HG03045 (cell line): ENCODE data around the gene SMIM8.
A peak's percentile ranks its signal among the peaks of the same experiment; 100 is the strongest.

Experiments used
- ATAC-seq: cut with Tn5 transposase; IDR thresholded peaks from one replicate; pipeline ENCODE4 v1.9.1; 2021; ENCODE audit warnings: mild to moderate bottlenecking, moderate library complexity; ENCODE audit not compliant: unreplicated experiment

The SMIM8 gene

DNA sequence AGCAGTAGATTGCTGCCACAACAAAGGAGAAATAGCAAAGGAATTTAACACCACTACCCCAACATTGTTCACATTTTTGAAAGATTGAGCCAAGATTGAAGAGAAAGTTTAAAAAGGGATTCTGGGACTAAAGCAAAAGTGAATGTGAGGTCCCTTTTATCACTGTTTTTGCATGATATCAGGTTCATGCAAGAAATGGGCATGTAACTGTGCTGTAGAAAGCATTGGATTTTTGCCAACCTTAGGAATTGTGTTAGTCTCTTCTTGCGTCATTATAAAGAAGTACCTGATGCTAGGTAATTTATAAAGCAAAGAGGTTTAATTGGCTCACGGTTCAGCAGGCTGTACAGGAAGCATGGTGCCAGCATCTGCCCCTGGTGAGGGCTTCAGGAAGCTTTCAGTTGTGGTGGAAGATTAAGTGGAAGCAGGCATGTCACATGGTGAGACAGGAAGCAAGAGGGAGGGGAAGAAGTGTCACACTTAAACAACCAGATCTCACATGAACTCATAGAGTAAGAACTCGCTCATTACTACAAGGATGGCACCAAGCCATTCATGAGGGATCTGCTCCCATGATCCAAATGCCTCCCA lies 11.3 kb downstream of the SMIM8 start:
- ATAC-seq = no peak

DNA sequence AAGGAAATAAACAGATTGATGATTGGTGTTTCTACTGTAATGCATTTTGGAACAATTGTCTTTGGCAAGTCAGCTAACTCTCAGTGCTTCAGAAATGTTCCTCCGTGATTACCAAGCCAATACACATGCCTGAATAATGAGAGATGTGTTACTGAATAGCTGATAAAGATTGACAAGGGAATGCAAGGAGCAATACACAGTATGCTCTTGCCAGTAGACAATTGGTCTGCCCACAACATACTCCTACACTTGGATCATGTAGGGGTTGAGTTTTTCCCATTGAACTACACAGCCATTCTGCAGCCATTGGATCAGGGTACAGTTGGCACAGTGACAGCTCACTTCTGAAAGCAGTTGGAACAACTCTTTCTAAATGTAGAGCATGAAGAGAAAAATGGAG lies 12.3 kb downstream of the SMIM8 start:
- no peak for ATAC-seq

DNA sequence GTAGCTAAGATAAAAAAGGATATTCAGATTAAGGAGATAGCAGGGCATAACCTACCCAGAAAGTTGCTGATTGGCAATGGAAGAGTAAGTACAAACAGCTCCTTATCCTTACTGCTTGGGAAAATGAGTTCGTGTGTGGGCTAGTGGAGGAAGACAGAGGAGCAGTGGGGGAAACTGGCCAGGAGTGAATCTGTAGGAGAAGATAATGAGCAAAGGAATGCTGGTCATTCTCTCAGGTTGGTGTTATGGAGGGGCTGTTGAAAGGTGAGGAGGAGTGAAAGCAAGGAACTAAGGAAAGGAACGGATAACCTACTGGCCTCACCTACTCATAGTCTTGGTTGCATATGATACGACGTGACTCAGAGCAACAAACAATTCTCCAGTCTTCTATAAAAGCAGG lies 14.0 kb downstream of the SMIM8 start:
- ATAC-seq = no peak

DNA sequence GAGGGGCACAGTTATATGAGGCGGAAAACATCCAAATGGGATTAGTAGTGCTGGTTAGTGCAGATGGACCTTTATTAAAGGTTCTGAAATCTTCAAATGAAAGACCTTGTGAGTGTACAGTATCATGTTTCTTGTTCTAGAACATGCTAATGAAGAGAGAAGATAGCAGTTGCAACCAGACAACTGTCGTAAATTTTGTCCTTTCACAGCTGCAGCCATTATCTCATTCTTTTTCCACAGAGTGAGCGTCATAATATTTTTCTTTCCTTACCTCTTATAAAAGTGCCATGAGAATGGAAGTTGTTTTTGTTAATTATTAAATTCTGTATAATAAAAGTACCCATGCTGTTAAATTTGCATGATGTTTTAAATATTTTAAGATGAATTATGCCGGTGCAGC lies 17.8 kb downstream of the SMIM8 start:
- no peak for ATAC-seq

DNA sequence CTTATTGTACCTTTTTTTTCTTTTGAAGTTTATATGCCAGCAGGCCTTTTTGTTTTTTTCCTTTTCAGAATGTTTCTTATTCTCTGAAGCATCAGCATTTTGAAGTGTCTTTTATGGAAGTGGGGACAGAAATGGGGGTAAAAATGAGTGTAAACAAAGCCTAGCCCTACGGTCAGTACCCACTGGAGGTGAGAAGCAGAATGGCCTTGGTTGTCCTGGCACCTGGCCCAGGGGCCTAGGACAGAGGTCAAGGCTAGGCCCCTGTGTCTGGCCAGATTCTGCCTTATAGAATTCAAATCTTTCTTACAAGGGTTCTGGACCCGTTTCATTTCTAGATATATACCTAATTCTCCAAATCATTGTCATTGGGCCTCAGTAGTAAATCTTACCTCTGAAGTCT lies 18.8 kb downstream of the SMIM8 start:
- ATAC-seq = no peak

DNA sequence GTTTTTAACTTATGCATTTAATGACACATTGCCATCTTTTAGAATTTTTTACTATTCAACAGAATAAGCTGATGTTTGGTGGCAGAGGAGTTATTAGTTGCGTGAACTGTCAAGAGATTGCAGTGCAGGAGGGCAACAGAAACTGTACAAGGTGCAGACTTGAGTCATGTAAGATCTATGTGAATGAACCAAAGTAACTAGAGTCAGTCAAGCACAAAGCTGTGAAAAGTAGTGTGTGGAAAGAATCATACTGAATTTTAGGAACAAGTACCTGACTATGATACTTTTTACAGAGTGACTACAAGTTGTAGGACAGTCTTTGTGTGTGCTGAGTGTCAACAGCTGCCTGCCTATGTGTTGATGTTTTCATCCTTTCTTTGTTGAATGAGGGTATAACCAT lies 19.5 kb downstream of the SMIM8 start:
- peak; percentile 84 for ATAC-seq

DNA sequence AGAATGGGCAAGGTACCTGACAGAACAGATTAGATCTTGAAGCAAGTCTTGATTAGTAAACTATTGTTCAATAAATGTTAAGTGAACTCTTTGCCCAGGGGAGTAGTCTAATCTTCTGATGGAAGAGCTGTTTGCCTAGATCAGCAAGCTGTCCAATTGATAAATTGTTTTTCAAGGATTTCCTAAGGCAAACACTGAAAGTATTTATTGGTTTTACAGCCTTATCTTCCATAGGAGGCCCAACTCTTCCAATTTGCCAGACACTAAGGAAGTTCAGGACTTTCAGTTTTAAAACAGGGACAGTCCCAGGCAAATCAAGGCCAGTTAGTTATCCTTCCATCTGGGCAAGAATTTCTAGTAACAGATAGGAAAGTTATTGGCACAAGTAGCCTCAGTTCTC lies 20.4 kb downstream of the SMIM8 start:
- ATAC-seq = no peak

DNA sequence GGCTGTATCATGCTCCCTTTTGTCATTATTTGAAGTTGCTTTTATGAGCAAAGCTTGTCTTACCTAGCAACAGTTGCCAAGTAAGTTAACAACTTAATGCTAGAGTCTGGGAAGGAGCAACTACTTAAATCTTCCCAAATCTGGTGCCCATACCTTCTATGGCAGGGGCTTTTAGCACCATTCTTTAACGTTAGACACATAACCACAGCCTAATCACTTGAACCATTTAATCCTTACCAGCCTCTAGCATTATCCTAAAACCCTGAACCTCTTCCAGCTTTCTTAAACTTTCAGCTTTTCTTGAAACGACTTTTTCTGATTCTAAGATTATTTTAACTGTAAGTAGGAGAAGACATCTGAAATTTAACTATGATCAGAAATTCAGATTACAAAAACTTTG lies 22.3 kb downstream of the SMIM8 start, which contains the start of gene C6orf163:
Gene C6orf163 (plus strand): TSS at position 83 of the 400 bp plus-strand sequence. CDS start 287 bp downstream, at position 370.
- no peak for ATAC-seq

DNA sequence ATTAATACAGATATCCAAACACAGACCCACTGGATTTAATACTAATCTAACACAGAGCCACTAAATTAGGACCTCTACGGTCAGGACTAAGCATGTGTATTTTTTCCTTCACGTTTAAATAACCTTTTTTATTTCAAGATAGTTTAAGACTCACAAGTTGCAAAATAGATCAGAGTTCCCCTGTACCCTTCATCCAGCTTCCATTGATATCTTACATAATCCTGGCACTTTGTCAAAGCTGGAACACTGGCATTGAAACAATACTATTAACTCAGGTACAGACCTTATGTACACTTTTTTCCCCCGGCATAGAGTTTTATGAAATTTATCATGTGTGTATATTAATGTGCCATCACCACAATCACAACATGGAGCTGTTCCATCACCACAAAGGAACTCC lies 24.3 kb downstream of the SMIM8 start:
- no peak for ATAC-seq

DNA sequence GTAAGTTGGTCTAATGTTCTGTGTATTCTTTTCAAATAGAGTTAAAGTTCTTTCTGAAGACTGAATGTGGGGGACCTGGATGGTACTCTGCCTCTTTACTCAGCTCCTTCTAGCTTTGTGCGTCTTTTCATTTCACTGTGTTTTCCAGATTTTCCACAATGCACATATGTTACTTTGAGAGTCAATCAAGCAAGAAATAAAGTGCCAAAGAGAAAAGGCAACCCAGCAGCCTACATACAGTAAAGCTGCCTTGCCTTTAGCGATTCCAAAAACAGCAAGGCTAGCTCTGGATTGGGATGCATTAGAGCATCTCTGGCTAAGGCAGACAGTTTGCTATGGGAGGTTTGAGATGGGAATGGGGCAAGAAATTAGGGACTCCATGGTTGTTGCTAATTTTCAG lies 27.5 kb downstream of the SMIM8 start:
- ATAC-seq = no peak

DNA sequence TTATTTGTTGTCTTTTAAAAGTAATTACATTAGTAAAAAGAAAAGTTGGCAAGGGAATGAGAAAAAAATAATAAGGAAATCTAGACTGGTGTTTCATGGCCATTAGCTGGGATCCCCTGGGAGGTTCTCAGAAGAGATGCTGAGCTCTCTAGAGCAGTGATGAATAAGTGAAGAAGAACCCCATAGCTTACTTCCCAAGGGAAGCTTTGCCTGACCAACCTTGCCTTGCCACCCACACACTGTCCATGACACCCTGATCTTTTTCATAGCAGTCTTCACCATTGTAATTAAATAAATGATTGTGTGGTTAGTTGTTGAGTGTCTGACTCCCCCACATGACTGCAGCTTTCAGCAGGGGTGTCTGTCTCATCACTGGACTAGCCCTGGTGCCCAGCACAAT lies 28.1 kb downstream of the SMIM8 start:
- ATAC-seq = no peak

DNA sequence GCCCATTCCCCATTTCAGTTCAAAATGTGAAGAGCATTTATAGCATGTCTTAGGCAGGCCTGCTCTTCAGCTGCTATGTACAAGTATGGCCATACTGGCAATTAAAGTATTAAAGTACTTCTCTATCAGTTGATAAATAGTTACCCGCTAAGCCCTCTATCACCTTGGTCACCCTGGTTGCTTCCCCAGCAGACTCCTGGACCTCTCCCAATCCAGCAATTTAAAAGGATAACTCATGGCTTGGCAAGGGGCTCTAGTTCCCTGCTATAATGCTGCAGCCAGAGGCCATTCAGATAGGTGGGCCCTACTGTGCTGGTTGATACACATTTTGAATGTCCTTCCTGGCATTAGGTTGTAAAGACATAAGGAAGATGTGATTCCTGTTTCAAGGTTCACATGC lies 29.2 kb downstream of the SMIM8 start:
- ATAC-seq = no peak

DNA sequence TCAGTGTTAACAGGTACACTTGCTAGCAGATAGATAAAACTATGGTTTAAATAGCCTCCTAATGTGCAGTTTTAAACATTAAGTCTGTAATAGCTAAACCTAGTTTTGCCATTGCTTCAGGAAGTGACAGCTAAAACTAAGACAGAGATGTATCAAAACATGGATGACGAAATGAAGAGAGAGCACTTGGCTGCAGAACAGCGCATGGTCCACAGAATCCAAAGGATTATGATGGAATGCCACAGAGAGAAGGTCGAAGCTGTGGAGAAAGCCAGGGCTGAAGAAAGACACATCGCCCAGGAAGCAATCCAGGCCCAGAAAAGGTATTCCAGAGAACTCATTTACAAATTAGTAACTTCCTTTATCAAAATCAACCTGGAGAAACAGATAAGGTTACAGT lies 33.8 kb downstream of the SMIM8 start:
- no peak for ATAC-seq

DNA sequence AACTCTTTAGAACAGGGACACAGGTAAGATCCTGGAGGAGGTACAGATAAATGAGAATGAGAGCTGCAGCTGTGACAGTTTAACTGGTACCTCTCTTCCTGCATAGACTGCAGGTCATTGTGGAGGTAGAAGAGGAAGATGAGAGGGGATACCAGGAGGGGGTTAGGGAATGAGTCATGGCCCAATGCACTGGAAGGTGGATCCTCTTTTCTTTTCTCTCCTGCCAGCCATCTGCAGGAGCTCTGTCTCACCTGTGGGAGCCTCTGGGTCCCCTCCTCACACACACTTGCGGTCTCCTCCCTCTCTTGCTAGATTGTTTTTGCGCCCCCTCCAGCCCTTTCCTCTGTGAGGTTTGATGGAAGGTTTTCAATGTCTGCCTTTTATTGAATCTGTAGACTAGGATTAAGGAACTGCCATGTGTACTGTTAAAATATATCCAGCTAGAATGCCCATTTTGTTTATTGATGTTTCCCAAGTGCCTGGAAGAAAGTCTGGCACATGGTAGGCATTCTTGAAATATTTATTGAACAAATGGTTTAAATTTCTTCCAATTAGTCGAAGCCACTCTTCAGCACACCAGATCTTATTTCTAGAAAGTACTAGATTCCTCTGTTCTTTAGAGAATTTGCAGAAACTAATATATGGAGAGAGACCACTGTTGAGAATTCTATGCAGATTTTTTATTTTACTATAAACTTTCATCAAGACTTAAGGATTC lies 35.2 kb downstream of the SMIM8 start:
- ATAC-seq = no peak

DNA sequence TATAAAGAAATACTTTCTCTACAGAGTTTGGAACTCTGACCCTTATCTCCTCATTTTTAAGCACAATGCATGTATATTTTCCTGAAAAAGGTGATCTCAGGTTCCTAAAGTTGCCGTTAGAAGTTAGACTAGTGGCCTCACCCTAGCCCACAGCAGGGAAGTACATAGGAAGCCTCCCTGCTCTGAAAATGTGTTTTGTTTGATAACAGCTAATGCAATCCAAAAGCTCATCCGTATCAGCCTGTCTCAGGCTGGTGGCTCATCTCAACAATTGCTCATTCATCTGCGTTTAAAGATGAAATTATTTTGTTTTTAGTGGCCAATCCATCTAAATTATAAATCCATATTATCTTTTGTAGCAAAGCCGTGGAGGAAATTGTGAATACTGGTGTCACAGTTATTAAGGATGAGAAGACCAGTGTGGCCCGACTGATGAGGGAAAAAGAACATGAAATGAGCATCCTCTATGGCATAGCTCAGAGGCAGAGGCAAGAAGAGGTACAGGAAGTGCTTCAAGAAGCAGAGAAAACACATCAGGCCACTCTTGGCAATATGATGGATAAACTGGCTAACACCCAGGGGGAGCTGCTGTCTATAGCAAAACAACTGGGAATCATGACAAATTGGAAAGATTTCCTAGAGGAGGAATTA lies 42.3 kb downstream of the SMIM8 start:
- ATAC-seq = no peak

DNA sequence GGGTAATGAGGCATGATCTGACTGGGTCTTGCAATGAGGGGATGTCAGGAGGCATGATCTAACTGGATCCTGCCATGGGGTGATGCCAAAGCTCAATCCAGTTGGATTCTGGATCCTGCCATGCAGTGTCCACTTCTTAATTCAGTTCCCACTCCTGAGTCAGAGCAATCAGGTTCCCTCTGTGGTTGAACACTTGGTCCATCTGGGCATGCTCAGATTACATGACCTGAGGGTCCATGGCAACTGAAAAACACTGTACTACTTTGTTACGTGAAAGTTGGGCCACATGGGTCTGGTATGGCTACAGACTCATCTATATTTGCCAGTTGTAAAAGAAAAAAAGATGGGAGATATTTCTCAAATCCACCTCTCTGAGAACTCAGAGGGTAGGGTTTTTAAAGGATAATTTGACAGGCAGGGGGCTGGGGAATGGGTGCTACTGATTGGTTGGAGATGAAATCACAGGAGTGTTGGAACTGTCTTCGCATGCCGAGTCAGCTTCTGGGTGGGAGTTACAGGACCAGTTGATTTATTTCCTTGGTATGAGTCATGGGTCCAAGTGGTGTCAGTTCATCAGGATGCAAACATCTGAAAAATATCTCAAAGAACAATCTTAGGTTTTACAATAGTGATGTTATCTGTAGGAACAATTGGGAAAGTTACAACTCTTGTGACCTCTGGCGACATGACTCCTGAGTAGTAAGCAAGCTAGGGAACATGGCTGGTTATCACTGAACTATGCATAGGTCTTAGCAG lies 43.9 kb downstream of the SMIM8 start:
- no peak for ATAC-seq

DNA sequence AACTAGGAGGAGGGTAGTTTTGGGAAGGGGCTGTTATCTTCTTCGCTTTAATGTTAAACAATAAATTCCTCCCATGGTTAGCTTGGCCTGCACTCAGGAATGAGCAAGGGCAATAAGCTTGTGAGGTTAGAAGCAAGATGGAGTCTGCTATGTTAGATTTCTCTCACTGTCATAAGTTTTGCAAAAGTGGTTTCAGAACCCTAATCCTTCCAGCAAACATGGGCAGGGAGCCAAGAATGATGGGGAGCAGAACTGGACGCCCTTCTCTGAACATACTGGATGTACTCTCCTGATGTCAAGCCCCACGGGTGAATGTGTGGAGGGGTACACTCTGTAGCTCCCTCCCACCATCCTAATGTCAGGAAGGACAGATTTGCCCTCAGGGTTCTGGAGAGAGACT lies 44.5 kb downstream of the SMIM8 start:
- ATAC-seq = no peak

DNA sequence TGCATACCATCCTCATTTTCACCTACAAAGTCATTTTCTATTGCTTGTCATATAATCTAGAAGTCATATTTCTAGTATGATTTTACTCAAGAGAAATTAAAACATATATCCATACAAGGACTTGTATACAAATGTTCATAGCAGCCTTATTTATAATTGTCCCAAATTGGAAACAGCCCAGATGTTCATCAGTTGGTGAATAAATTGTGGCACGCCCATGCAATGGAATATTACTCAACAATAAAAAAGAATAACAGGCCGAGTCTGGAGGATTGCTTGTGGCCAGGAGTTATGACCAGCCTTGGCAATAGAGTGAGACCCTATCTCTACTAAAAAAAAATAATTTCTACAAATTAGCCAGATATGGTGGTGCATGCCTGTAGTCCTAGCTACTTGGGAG lies 51.0 kb downstream of the SMIM8 start:
- no peak for ATAC-seq

DNA sequence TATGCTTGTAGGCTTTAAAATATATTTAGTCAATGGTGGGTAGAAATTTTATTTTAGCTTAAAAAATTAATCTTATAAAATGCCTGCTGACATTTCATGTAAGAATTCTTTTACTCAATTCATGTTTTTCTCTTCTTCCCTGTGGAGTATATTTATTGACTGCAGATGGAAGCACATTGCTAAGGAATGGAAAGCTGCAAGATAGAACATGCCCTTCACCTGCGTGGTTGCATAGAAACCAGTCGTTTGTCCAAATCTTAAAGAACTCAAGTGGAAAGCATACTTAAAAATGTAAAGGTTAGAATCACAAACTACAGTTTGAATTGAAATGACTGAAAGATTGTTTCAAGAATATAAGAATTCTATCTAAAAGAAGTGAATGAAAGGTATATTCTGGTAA lies 52.9 kb downstream of the SMIM8 start:
- ATAC-seq = no peak

DNA sequence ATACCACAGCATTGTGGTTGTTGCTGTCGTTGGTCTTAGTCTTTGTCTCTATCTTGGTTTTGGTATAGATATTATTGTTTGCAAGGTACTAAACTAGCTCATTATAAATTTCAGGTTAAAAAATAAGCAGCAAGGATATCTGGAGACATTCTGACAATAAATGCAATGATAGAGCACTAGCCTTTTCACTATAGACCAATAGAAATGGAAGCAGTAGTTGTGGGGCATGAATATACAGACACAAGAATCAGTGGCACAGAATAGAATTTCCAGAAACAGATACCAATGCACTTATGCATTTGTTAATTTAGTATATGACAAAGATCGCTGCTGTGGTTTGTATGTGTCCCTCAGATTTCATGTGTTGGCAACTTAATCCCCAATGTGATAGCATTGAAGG lies 54.3 kb downstream of the SMIM8 start:
- ATAC-seq = no peak

DNA sequence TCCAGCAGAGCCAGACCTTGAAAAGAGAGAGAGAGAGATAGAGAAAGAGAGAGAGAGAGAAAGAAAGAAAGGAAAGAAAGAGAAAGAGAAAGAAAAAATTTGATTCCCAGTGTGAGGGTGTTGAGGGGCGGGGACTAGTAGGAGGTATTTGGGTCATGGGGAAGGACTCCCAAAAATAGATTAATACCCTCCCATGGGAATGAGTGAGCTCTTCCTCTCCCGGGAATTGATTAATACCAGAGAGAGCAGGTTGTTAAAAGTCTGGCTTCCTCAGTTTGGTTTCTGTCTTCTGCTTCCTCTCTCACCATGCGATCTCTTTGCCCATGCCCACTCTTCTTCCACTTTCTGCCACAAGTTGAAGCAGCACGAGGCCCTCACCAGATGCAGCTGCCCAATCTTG lies 56.6 kb downstream of the SMIM8 start:
- no peak for ATAC-seq

DNA sequence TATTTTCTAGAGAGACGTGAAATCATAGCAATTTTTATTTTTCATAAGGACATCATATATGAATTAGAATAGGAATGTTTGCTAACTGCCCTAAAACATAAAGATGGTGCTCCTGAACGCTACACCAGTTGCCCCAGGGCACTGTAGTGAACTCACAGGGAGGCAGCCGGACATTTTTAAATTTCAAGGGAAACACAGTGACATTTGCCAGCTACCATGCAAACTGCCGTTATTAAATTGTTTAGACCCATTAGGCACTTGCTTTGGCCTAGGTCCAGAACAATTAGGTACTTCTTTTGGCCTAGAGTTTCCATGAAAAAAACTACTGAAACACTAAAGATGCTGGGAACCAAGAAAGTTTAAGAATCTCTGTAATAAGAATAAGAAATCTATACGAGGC lies 60.5 kb downstream of the SMIM8 start:
- no peak for ATAC-seq
